Measurements from ENCODE around the gene CSNK1G3. TPM values are rescaled to one million over a fixed set of nuclear protein-coding genes. Genes with fewer than 3 reads are reported as not detected.

The CSNK1G3 gene
- total and polyA plus RNA-seq, 2 of the 4 experiments (the other 2 are of a cell fraction), result 16.4 to 26.2 TPM

DNA sequence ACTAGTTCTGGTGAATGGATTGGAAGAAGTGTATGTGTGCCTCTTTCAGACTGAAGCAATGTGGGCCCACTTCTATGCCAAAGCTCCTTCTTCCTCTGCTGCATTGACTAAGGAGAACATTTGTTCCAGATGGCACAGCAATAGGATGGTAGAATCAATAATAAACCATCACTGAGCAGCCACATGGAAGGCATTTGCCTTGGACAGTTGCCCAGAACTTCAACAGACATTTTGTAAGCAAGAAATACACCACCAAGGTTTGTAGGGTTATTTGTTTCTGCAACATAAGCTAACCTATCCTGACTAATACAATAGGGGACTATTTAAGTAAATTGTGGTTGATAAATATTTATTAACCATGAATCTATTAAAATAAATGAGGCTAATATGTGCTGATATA is 37.7 kb upstream of the CSNK1G3 start:
- Histone ChIP-seq H3K9ac (ENCODE audit: low read depth, low read length) (no peak overlapping the region), H3K14ac (replicated peaks; ENCODE audit: low read depth, low read length) (no peak overlapping the region), H3K36me3 (ENCODE audit: control insufficient read depth, insufficient read depth, low read length) (no peaks in the 10 kb centered on the region), H3K56ac (ENCODE audit: extremely low read depth, insufficient read depth, low read length) (no peak overlapping the region), H3K4me3 (ENCODE audit: insufficient read depth, low read depth, low read length) (no peak overlapping the region), H3K27ac (ENCODE audit: insufficient read depth, low read length) (no peak overlapping the region), H2BK15ac (ENCODE audit: low read depth, low read length) (no peak overlapping the region), H4K8ac (ENCODE audit: low read depth in 2 of 2, low read length in 2 of 2) (no peak overlapping the region), H3K9me3 (ENCODE audit: control insufficient read depth, insufficient read depth, low read length) (no peaks in the 10 kb centered on the region), H3K18ac (ENCODE audit: low read depth, low read length) (no peak overlapping the region), H3K79me1 (ENCODE audit: low read depth in 1 of 2, low read length in 2 of 2) (no peaks in the 10 kb centered on the region), H2AK5ac (ENCODE audit: low read depth, low read length) (no peak overlapping the region), H2BK5ac (ENCODE audit: low read depth, low read length, poor library complexity, severe bottlenecking) (no peak overlapping the region), H3K4me2 (ENCODE audit: low read depth, low read length) (no peak overlapping the region), H2BK20ac (ENCODE audit: low read depth, low read length) (no peak overlapping the region), H3K23ac (ENCODE audit: low read depth, low read length) (no peak overlapping the region), H2BK120ac (ENCODE audit: low read depth, low read length) (no peak overlapping the region), H3K4me1 (ENCODE audit: control insufficient read depth, insufficient read depth, low read length) (no peaks in the 10 kb centered on the region), H3K27me3 (ENCODE audit: control insufficient read depth, insufficient read depth, low read length) (peaks cover 6% of the 10 kb centered on the region; the same call in 1 of the 2 replicates), H2AFZ (replicated peaks; ENCODE audit: low read length, poor library complexity) (no peak overlapping the region), H3K4ac (ENCODE audit: low read depth, low read length) (no peak overlapping the region), H4K91ac (ENCODE audit: insufficient read depth, low read depth, low read length) (no peak overlapping the region), H4K20me1 (ENCODE audit: insufficient read depth, low read length) (no peaks in the 10 kb centered on the region), H2AK9ac (replicated peaks; ENCODE audit: low read depth, low read length, poor library complexity) (no peak overlapping the region), H3K9me1 (ENCODE audit: insufficient read depth, low read length) (no peaks in the 10 kb centered on the region), H4K5ac (ENCODE audit: low read depth, low read length) (no peak overlapping the region)
- ChIA-PET CTCF (no interaction called here), POLR2A (ENCODE audit: unreplicated experiment) (no interaction called here)
- in situ Hi-C loops (cut with MboI; ENCODE audit: low sequenced_read_pairs), result no loop called here
- ATAC-seq (ENCODE audit: low read depth) (no peak), DNase-seq (no peak)
- BruUV-seq (replicated peaks), result no TSS peak
- TF ChIP-seq, protein P1, sequence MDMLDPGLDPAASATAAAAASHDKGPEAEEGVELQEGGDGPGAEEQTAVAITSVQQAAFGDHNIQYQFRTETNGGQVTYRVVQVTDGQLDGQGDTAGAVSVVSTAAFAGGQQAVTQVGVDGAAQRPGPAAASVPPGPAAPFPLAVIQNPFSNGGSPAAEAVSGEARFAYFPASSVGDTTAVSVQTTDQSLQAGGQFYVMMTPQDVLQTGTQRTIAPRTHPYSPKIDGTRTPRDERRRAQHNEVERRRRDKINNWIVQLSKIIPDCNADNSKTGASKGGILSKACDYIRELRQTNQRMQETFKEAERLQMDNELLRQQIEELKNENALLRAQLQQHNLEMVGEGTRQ (IDR thresholded peaks at IDR 0.05; ENCODE audit: low read depth, low read length), result no peak
- TF ChIP-seq CHD1 (IDR thresholded peaks at IDR 0.05; ENCODE audit: low read depth, low read length) (no peak), MXI1 (IDR thresholded peaks at IDR 0.05; ENCODE audit: borderline replicate concordance, low read depth, low read length) (no peak), SMC3 (IDR thresholded peaks at IDR 0.05; ENCODE audit: low read depth, low read length) (no peak), RAD21 (IDR thresholded peaks at IDR 0.05; ENCODE audit: low read length) (no peak), FOS (IDR thresholded peaks at IDR 0.05; ENCODE audit: low read depth, low read length) (no peak), NFE2L2 (IDR thresholded peaks at IDR 0.05; ENCODE audit: low read depth, low read length) (no peak), BHLHE40 (IDR thresholded peaks at IDR 0.05; ENCODE audit: low read depth, low read length) (no peak), MAFK (IDR thresholded peaks at IDR 0.05; ENCODE audit: low read depth, low read length) (no peak), CEBPB (IDR thresholded peaks at IDR 0.05; ENCODE audit: low read depth, low read length) (no peak), RFX5 (IDR thresholded peaks at IDR 0.05; ENCODE audit: low read depth, low read length) (no peak), POLR2A (IDR thresholded peaks at IDR 0.05; ENCODE audit: low read depth, low read length) (no peak), RCOR1 (IDR thresholded peaks at IDR 0.05; ENCODE audit: insufficient replicate concordance, low read length) (no peak), MAZ (IDR thresholded peaks at IDR 0.05; ENCODE audit: borderline replicate concordance, low read depth, low read length) (no peak)
- TF ChIP-seq, protein P2, sequence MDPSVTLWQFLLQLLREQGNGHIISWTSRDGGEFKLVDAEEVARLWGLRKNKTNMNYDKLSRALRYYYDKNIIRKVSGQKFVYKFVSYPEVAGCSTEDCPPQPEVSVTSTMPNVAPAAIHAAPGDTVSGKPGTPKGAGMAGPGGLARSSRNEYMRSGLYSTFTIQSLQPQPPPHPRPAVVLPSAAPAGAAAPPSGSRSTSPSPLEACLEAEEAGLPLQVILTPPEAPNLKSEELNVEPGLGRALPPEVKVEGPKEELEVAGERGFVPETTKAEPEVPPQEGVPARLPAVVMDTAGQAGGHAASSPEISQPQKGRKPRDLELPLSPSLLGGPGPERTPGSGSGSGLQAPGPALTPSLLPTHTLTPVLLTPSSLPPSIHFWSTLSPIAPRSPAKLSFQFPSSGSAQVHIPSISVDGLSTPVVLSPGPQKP (IDR thresholded peaks at IDR 0.05; ENCODE audit: borderline replicate concordance, low read depth, low read length), result no peak
- TF ChIP-seq, protein P3, sequence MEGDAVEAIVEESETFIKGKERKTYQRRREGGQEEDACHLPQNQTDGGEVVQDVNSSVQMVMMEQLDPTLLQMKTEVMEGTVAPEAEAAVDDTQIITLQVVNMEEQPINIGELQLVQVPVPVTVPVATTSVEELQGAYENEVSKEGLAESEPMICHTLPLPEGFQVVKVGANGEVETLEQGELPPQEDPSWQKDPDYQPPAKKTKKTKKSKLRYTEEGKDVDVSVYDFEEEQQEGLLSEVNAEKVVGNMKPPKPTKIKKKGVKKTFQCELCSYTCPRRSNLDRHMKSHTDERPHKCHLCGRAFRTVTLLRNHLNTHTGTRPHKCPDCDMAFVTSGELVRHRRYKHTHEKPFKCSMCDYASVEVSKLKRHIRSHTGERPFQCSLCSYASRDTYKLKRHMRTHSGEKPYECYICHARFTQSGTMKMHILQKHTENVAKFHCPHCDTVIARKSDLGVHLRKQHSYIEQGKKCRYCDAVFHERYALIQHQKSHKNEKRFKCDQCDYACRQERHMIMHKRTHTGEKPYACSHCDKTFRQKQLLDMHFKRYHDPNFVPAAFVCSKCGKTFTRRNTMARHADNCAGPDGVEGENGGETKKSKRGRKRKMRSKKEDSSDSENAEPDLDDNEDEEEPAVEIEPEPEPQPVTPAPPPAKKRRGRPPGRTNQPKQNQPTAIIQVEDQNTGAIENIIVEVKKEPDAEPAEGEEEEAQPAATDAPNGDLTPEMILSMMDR (conservative IDR thresholded peaks at IDR 0.05; ENCODE audit: low read depth, low read length), result no peak
- dilution Hi-C loops (cut with HindIII; ENCODE audit: low sequenced_read_pairs, unreplicated experiment), result no loop called here
- intact Hi-C loops (cut with micrococcal nuclease), result no loop called here

All from IMR-90 (cell line).